IMR-90 (cell line): Measurements from ENCODE around the gene AGTR1. TPM values are rescaled to one million over a fixed set of nuclear protein-coding genes. Genes with fewer than 3 reads are reported as not detected.

ENCODE experiments used
- ATAC-seq: fragments of 200-7000 bp; cut with Tn5 transposase; 2 replicates; pipeline ENCODE4 v1.9.1; 2020; ENCODE audit warnings: low read depth, mild to moderate bottlenecking, moderate library complexity
- BruUV-seq: library from RNA; stranded (reverse); fragments of 400-500 nt; replicated peaks from 2 replicates; lab custom pipeline; 2021; lab: Mats Ljungman, UMichigan
- CTCF ChIA-PET: fragments of 300-600 bp; formaldehyde crosslinking; extraction: SDS; loops from one replicate; lab custom pipeline; 2021; ENCODE audit warnings: antibody characterized with exemption; lab: Yijun Ruan, JAX
- POLR2A ChIA-PET: fragments of 300-600 bp; sonication (Branson Sonifier 250); formaldehyde crosslinking; loops from one replicate; lab custom pipeline; 2022; ENCODE audit warnings: antibody characterized with exemption; ENCODE audit not compliant: unreplicated experiment; lab: Charles Lee
- DNase-seq: peaks from one replicate; pipeline ENCODE4 v3.0.0; 2013
- H2AFZ ChIP-seq: replicated peaks from 2 replicates; pipeline ENCODE3; 2013; ENCODE audit warnings: low read length, mild to moderate bottlenecking; ENCODE audit not compliant: poor library complexity
- H2AK5ac ChIP-seq: 2 replicates; pipeline ENCODE4 v1.6.1; 2013; ENCODE audit warnings: low read depth, low read length, inconsistent platforms
- H2AK9ac ChIP-seq: replicated peaks from 2 replicates; pipeline ENCODE3; 2013; ENCODE audit warnings: mild to moderate bottlenecking, low read depth, low read length, moderate library complexity; ENCODE audit not compliant: poor library complexity
- H2BK120ac ChIP-seq: 2 replicates; pipeline ENCODE4 v1.6.1; 2013; ENCODE audit warnings: low read depth, low read length, inconsistent platforms
- H2BK15ac ChIP-seq: 3 replicates; pipeline ENCODE4 v1.6.1; 2013; ENCODE audit warnings: low read depth, low read length, inconsistent platforms
- H2BK20ac ChIP-seq: 2 replicates; pipeline ENCODE4 v1.6.1; 2013; ENCODE audit warnings: low read depth, mild to moderate bottlenecking, inconsistent platforms, low read length, moderate library complexity
- H2BK5ac ChIP-seq: 2 replicates; pipeline ENCODE4 v1.6.1; 2013; ENCODE audit warnings: mild to moderate bottlenecking, low read depth, low read length, inconsistent platforms; ENCODE audit not compliant: poor library complexity, severe bottlenecking
- H3K14ac ChIP-seq: replicated peaks from 2 replicates; pipeline ENCODE4 v1.6.1; 2013; ENCODE audit warnings: low read depth, low read length, inconsistent platforms
- H3K18ac ChIP-seq: 2 replicates; pipeline ENCODE4 v1.6.1; 2013; ENCODE audit warnings: low read depth, low read length, control low read depth
- H3K23ac ChIP-seq: 2 replicates; pipeline ENCODE4 v1.6.1; 2013; ENCODE audit warnings: low read depth, low read length, inconsistent platforms
- H3K27ac ChIP-seq: 2 replicates; pipeline ENCODE4 v1.5.1; 2013; ENCODE audit warnings: mild to moderate bottlenecking, control low read depth, low read length; ENCODE audit not compliant: insufficient read depth
- H3K27me3 ChIP-seq: 2 replicates; pipeline ENCODE4 v1.6.1; 2013; ENCODE audit warnings: low read length; ENCODE audit not compliant: control insufficient read depth, insufficient read depth
- H3K36me3 ChIP-seq: 2 replicates; pipeline ENCODE4 v1.6.1; 2013; ENCODE audit warnings: low read length, mixed read lengths; ENCODE audit not compliant: control insufficient read depth, insufficient read depth
- H3K4ac ChIP-seq: 2 replicates; pipeline ENCODE4 v1.6.1; 2013; ENCODE audit warnings: low read depth, low read length, inconsistent platforms
- H3K4me1 ChIP-seq: 2 replicates; pipeline ENCODE4 v1.6.1; 2013; ENCODE audit warnings: low read length, mixed read lengths; ENCODE audit not compliant: control insufficient read depth, insufficient read depth
- H3K4me2 ChIP-seq: 2 replicates; pipeline ENCODE4 v1.6.1; 2013; ENCODE audit warnings: low read depth, mild to moderate bottlenecking, control low read depth, low read length, moderate library complexity
- H3K4me3 ChIP-seq: 2 replicates; pipeline ENCODE4 v1.5.1; 2013; ENCODE audit warnings: low read depth, mild to moderate bottlenecking, control low read depth, low read length, moderate library complexity; ENCODE audit not compliant: insufficient read depth
- H3K56ac ChIP-seq: 2 replicates; pipeline ENCODE4 v1.6.1; 2013; ENCODE audit warnings: low read length, inconsistent platforms; ENCODE audit not compliant: insufficient read depth; ENCODE audit errors: extremely low read depth
- H3K79me1 ChIP-seq, 2 experiments: 2 replicates each; pipeline ENCODE4 v1.6.1; 2013; ENCODE audit warnings: low read length in 2 of 2, inconsistent platforms in 1 of 2, low read depth in 1 of 2
- H3K9ac ChIP-seq: 2 replicates; pipeline ENCODE4 v1.6.1; 2013; ENCODE audit warnings: low read depth, low read length, control low read depth
- H3K9me1 ChIP-seq: 2 replicates; pipeline ENCODE4 v1.6.1; 2013; ENCODE audit warnings: low read length, inconsistent platforms; ENCODE audit not compliant: insufficient read depth
- H3K9me3 ChIP-seq: 2 replicates; pipeline ENCODE4 v1.6.1; 2013; ENCODE audit warnings: low read length; ENCODE audit not compliant: control insufficient read depth, insufficient read depth
- H4K20me1 ChIP-seq: 2 replicates; pipeline ENCODE4 v1.6.1; 2013; ENCODE audit warnings: low read length, inconsistent platforms; ENCODE audit not compliant: insufficient read depth
- H4K5ac ChIP-seq: 2 replicates; pipeline ENCODE4 v1.6.1; 2013; ENCODE audit warnings: mild to moderate bottlenecking, low read depth, low read length, control low read depth
- H4K8ac ChIP-seq, 2 experiments: 2 replicates each; pipeline ENCODE4 v1.6.1; 2013; ENCODE audit warnings: low read depth in 2 of 2, low read length in 2 of 2, control low read depth in 1 of 2, inconsistent platforms in 1 of 2
- H4K91ac ChIP-seq: 2 replicates; pipeline ENCODE4 v1.6.1; 2013; ENCODE audit warnings: low read depth, low read length, inconsistent platforms; ENCODE audit not compliant: insufficient read depth
- CHD1 ChIP-seq: IDR thresholded peaks from 2 replicates; pipeline ENCODE4 v1.6.1; 2012; ENCODE audit warnings: low read depth, low read length, improper control_type of control experiment
- FOS ChIP-seq: fragments of 150-350 bp; IDR thresholded peaks from 2 replicates; pipeline ENCODE4 v1.6.1; 2016; ENCODE audit warnings: low read depth, low read length
- MAZ ChIP-seq: IDR thresholded peaks from 2 replicates; pipeline ENCODE4 v1.6.1; 2012; ENCODE audit warnings: low read depth, mild to moderate bottlenecking, low read length, improper control_type of control experiment, moderate library complexity, borderline replicate concordance
- MXI1 ChIP-seq: IDR thresholded peaks from 2 replicates; pipeline ENCODE4 v1.6.1; 2012; ENCODE audit warnings: low read depth, mild to moderate bottlenecking, low read length, moderate library complexity, borderline replicate concordance
- NFE2L2 ChIP-seq: fragments of 150-350 bp; IDR thresholded peaks from 2 replicates; pipeline ENCODE4 v1.6.1; 2016; ENCODE audit warnings: low read depth, mild to moderate bottlenecking, low read length
- WGBS, 2 experiments: methylation state at CpG; one replicate each; pipeline versions ENCODE4 v1.1.5 to v1.1.7; 2013; ENCODE audit warnings: missing lambda C conversion rate in 2 of 2; ENCODE audit not compliant: insufficient read length in 1 of 2; ENCODE audit errors: extremely low coverage in 2 of 2; 5-methylcytosine and 5-hydroxymethylcytosine counted together
- dilution Hi-C: fragments of 300-500 bp; cut with HindIII; formaldehyde crosslinking; loops from one replicate; pipeline ENCODE4 v1.14.3; 2018; ENCODE audit warnings: low sequenced_read_pairs; ENCODE audit not compliant: unreplicated experiment
- in situ Hi-C: fragments of 300-500 bp; cut with MboI; formaldehyde crosslinking; loops from 3 replicates; pipeline ENCODE4 v1.14.3; 2019; ENCODE audit warnings: low sequenced_read_pairs, inconsistent platforms, mixed read lengths
- intact Hi-C: fragments of 100-400 bp; cut with micrococcal nuclease; formaldehyde crosslinking; loops from 2 replicates; pipeline ENCODE4 v1.10.0; 2022
- polyA plus RNA-seq, 3 experiments: library from polyadenylated mRNA; depleted of rRNA; stranded (reverse); fragments of >200 nt; gene quantifications; 2 replicates each; pipeline ENCODE4 v1.2.3, GENCODE V29; 2012; ENCODE audit warnings: low replicate concordance in 1 of 3
- total RNA-seq: library from RNA; depleted of rRNA; stranded (reverse); fragments of >200 nt; gene quantifications from 2 replicates; pipeline ENCODE4 v1.2.3, GENCODE V29; 2012
- TF ChIP-seq, protein P1 (sequence below): fragments of 150-350 bp; IDR thresholded peaks from 2 replicates; pipeline ENCODE4 v1.6.1; 2016; ENCODE audit warnings: low read depth, mild to moderate bottlenecking, low read length, moderate library complexity, borderline replicate concordance

The AGTR1 gene
- total and polyA plus RNA-seq, 2 of the 4 experiments (the other 2 are of a cell fraction) = 2.2 to 2.7 TPM

DNA sequence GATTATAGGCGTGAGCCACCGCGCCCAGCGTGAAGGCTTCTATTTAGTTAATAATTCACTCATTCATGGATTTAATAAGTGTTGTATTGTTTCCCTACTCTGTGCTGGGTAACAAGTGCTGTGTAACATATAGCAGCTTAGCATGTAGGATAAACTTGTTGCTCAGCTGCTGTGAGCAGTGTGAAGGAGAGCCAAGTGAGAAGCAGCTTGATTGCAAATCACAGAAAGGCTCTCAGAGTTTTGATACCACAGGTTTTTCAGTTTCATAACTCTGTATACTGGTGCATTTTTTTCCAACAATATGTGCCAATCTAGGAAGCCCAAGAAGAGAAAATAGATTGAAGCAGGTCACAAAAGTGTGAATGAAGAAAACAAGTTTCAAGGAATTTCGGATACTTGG, 48.4 kb downstream of the AGTR1 start:
- no peaks in the 10 kb centered on the region for H3K9me1 ChIP-seq
- no peak overlapping the region for H2AK9ac ChIP-seq
- H3K4me1 ChIP-seq = no peaks in the 10 kb centered on the region
- no peaks in the 10 kb centered on the region for H3K9me3 ChIP-seq
- 100% methylated on average over 1 of the region's 5 CpGs; no CpG with 5 or more reads in 1 of the 2 experiments for WGBS, 2 experiments
- no peak overlapping the region for H3K18ac ChIP-seq
- H4K8ac ChIP-seq = no peak overlapping the region
- no peak overlapping the region for H2AFZ ChIP-seq
- no peak overlapping the region for H3K4me2 ChIP-seq
- ATAC-seq (no peak), DNase-seq (no peak)
- H3K36me3 ChIP-seq = no peaks in the 10 kb centered on the region
- dilution Hi-C loops (no loop called here), in situ Hi-C loops (no loop called here), intact Hi-C loops (no loop called here)
- no peak overlapping the region for H3K4me3 ChIP-seq
- no peak overlapping the region for H3K4ac ChIP-seq
- H2BK15ac ChIP-seq = no peak overlapping the region
- H3K14ac ChIP-seq = no peak overlapping the region
- no peaks in the 10 kb centered on the region for H4K20me1 ChIP-seq
- H4K5ac ChIP-seq = no peak overlapping the region
- no peak overlapping the region for H3K56ac ChIP-seq
- BruUV-seq = no TSS peak
- no peak overlapping the region for H3K27ac ChIP-seq
- no peaks in the 10 kb centered on the region; the same call in 1 of the 2 replicates for H3K27me3 ChIP-seq
- TF ChIP-seq CHD1 (no peak), MXI1 (no peak), NFE2L2 (no peak), FOS (no peak), MAZ (no peak)
- TF ChIP-seq, protein P1, sequence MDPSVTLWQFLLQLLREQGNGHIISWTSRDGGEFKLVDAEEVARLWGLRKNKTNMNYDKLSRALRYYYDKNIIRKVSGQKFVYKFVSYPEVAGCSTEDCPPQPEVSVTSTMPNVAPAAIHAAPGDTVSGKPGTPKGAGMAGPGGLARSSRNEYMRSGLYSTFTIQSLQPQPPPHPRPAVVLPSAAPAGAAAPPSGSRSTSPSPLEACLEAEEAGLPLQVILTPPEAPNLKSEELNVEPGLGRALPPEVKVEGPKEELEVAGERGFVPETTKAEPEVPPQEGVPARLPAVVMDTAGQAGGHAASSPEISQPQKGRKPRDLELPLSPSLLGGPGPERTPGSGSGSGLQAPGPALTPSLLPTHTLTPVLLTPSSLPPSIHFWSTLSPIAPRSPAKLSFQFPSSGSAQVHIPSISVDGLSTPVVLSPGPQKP = no peak
- no peak overlapping the region for H2AK5ac ChIP-seq
- no peak overlapping the region for H2BK5ac ChIP-seq
- no peak overlapping the region for H2BK120ac ChIP-seq
- CTCF ChIA-PET = no interaction called here
- POLR2A ChIA-PET = no interaction called here
- H3K23ac ChIP-seq = no peak overlapping the region
- H4K91ac ChIP-seq = no peak overlapping the region
- no peak overlapping the region for H2BK20ac ChIP-seq
- H3K9ac ChIP-seq = no peak overlapping the region
- no peaks in the 10 kb centered on the region for H3K79me1 ChIP-seq
